ENCODE results near the gene DCUN1D2.

DCUN1D2 gene

GRCh38 chr13:113418722-113419049 is 71.8 kb downstream of the DCUN1D2 start:
- peaks cover 20% of the 10 kb centered on the region for H3K27me3 Mint-ChIP-seq (ENCODE audit: low read depth)
- no peaks in the 10 kb centered on the region for H3K9me3 Mint-ChIP-seq
- peaks cover 6% of the 10 kb centered on the region for H3K36me3 Mint-ChIP-seq (ENCODE audit: low read depth)
- H3K27ac Mint-ChIP-seq: no peak overlapping the region
- no peak overlapping the region for H3K4me3 Mint-ChIP-seq
- peaks cover 12% of the 10 kb centered on the region for H3K4me1 Mint-ChIP-seq
- TF ChIP-seq CTCF (IDR thresholded peaks at IDR 0.05; ENCODE audit: unreplicated experiment in 3 of 3): no peak

- Mint-ChIP-seq H3K27me3 (ENCODE audit: low read depth) (peaks cover 20% of the 10 kb centered on the region), H3K36me3 (ENCODE audit: low read depth) (peaks cover 6% of the 10 kb centered on the region), H3K4me3 (no peak overlapping the region), H3K4me1 (peaks cover 15% of the 10 kb centered on the region), H3K9me3 (peaks cover 2% of the 10 kb centered on the region), H3K27ac (no peak overlapping the region)
- TF ChIP-seq CTCF (IDR thresholded peaks at IDR 0.05; ENCODE audit: unreplicated experiment in 3 of 3): no peak
Measured at GRCh38 chr13:113417836-113418721, 72.4 kb downstream of the DCUN1D2 start.

GRCh38 chr13:113417008-113417751 is 73.3 kb downstream of the DCUN1D2 start:
- Mint-ChIP-seq H3K4me3 (no peak overlapping the region), H3K4me1 (peaks cover 12% of the 10 kb centered on the region), H3K9me3 (peaks cover 2% of the 10 kb centered on the region), H3K27me3 (ENCODE audit: low read depth) (peaks cover 20% of the 10 kb centered on the region), H3K27ac (no peak overlapping the region), H3K36me3 (ENCODE audit: low read depth) (peaks cover 6% of the 10 kb centered on the region)
- TF ChIP-seq CTCF (IDR thresholded peaks at IDR 0.05; ENCODE audit: unreplicated experiment in 3 of 3): no peak

- Mint-ChIP-seq H3K9me3 (peaks cover 2% of the 10 kb centered on the region), H3K4me3 (no peak overlapping the region)
Measured at GRCh38 chr13:113415825-113416224, 74.7 kb downstream of the DCUN1D2 start.

GRCh38 chr13:113415032-113415431 is 75.5 kb downstream of the DCUN1D2 start:
- Mint-ChIP-seq H3K9me3 (peaks cover 2% of the 10 kb centered on the region), H3K4me1 (peaks cover 23% of the 10 kb centered on the region), H3K4me3 (no peak overlapping the region), H3K27me3 (ENCODE audit: low read depth) (peaks cover 15% of the 10 kb centered on the region), H3K36me3 (ENCODE audit: low read depth) (peaks cover 6% of the 10 kb centered on the region), H3K27ac (no peak overlapping the region)
- TF ChIP-seq CTCF (IDR thresholded peaks at IDR 0.05; ENCODE audit: unreplicated experiment in 3 of 3): no peak

More at GRCh38 chr13:113415825-113416224, 74.7 kb downstream of the DCUN1D2 start:
- H3K27ac Mint-ChIP-seq: no peak overlapping the region
- no peak for TF ChIP-seq CTCF (IDR thresholded peaks at IDR 0.05; ENCODE audit: unreplicated experiment in 3 of 3)
- peaks cover 17% of the 10 kb centered on the region for H3K27me3 Mint-ChIP-seq (ENCODE audit: low read depth)
- peaks cover 15% of the 10 kb centered on the region for H3K4me1 Mint-ChIP-seq
- peaks cover 6% of the 10 kb centered on the region for H3K36me3 Mint-ChIP-seq (ENCODE audit: low read depth)
